Ascending aorta (tissue), 2 donors: Measurements from ENCODE around the gene ZNF277. TPM values are rescaled to one million over a fixed set of nuclear protein-coding genes. Genes with fewer than 3 reads are reported as not detected.
A peak's percentile ranks its signal among the peaks of the same experiment; 100 is the strongest.

ENCODE experiments used
- DNase-seq, 2 donors: peaks; one replicate each; pipeline ENCODE4 v3.0.0-alpha.2; 2019; ENCODE audit warnings: low spot score in 2 of 2
- H3K27ac ChIP-seq, 2 donors: fragments of 200-600 bp; sonication (generic); one replicate each; pipeline ENCODE4 v1.5.1; 2016 to 2017; ENCODE audit warnings: mild to moderate bottlenecking in 1 of 2
- H3K27me3 ChIP-seq: fragments of 200-600 bp; sonication (generic); one replicate; pipeline ENCODE4 v1.5.1; 2017
- H3K36me3 ChIP-seq, 2 donors: fragments of 200-600 bp; sonication (generic); one replicate each; pipeline ENCODE4 v1.5.1; 2016
- H3K4me1 ChIP-seq, 2 donors: fragments of 200-600 bp; sonication (generic); one replicate each; pipeline ENCODE4 v1.5.1; 2016 to 2017; ENCODE audit warnings: mild to moderate bottlenecking in 1 of 2
- H3K4me3 ChIP-seq, 2 donors: fragments of 200-600 bp; sonication (generic); one replicate each; pipeline ENCODE4 v1.5.1; 2016 to 2017; ENCODE audit warnings: mild to moderate bottlenecking in 1 of 2
- H3K9me3 ChIP-seq, 2 donors: fragments of 200-600 bp; sonication (generic); one replicate each; pipeline ENCODE4 v1.5.1; 2016
- CTCF ChIP-seq, 3 experiments: fragments of 200-600 bp in 2 of 3; fragments of 450-650 bp in 1 of 3; sonication (generic) in 2 of 3; IDR thresholded peaks; one replicate each; pipeline ENCODE4 v1.5.1; 2016 to 2019; ENCODE audit warnings: antibody characterized with exemption in 3 of 3, mild to moderate bottlenecking in 1 of 3, moderate library complexity in 1 of 3
- intact Hi-C: fragments of 100-400 bp; cut with DNase I; formaldehyde crosslinking; loops from one replicate; pipeline ENCODE4 v1.15.1; 2023
- total RNA-seq: library from RNA; depleted of rRNA; stranded (reverse); fragments of >200 nt; gene quantifications from one replicate; pipeline ENCODE4 v1.1.0, GENCODE V29; 2016

ZNF277 gene
- total RNA-seq, 1 donor from 2014 or later: 0.43 TPM

- DNase-seq: no peak
- Histone ChIP-seq H3K27ac (no peak overlapping the region), H3K4me1 (no peaks in the 10 kb centered on the region), H3K27me3 (no peaks in the 10 kb centered on the region), H3K36me3 (no peaks in the 10 kb centered on the region), H3K9me3 (no peaks in the 10 kb centered on the region), H3K4me3 (no peak overlapping the region)
- intact Hi-C loops: no loop called here
- TF ChIP-seq CTCF (IDR thresholded peaks at IDR 0.05): no peak
Observed at GRCh38 chr7:112361154-112361553, 154.7 kb downstream of the ZNF277 start.

- Histone ChIP-seq H3K4me3 (no peak overlapping the region), H3K9me3 (no peaks in the 10 kb centered on the region), H3K27me3 (no peaks in the 10 kb centered on the region), H3K27ac (peak overlapping the region; percentile 6 to 44), H3K36me3 (no peaks in the 10 kb centered on the region), H3K4me1 (no peaks in the 10 kb centered on the region)
- TF ChIP-seq CTCF (IDR thresholded peaks at IDR 0.05): no peak
- DNase-seq: no peak
- intact Hi-C loops: no loop called here
Observed at GRCh38 chr7:112362053-112362650, 155.7 kb downstream of the ZNF277 start.

DNA sequence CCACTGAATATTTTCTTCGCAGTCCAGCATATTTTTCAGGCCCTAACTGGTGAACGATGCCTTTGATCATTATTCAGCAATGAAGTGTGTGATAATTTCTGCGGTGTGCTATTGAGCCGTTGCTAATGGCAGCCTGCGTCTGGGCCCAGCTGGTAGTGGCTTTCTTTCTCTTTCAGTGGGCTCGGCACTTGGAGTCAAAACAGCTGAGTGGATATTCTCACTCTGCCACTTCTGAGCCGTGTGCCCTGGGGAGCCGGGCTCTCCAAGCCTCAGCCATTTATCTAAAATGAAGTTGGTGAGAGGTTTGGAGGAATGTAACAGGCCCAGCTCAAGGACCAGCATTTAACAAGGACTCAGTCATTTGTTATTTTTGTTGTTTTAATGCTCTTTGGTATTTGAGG is 156.2 kb downstream of the ZNF277 start:
- Histone ChIP-seq H3K4me1 (no peaks in the 10 kb centered on the region), H3K4me3 (no peak overlapping the region), H3K27ac (peak overlapping the region; percentile 6 to 44), H3K9me3 (no peaks in the 10 kb centered on the region), H3K27me3 (no peaks in the 10 kb centered on the region), H3K36me3 (no peaks in the 10 kb centered on the region)
- intact Hi-C loops: no loop called here
- no peak for TF ChIP-seq CTCF (IDR thresholded peaks at IDR 0.05)
- DNase-seq: no peak

GRCh38 chr7:112364388-112364787 is 157.9 kb downstream of the ZNF277 start:
- no peak for DNase-seq
- Histone ChIP-seq H3K4me3 (no peak overlapping the region), H3K9me3 (no peaks in the 10 kb centered on the region), H3K27ac (no peak overlapping the region), H3K4me1 (no peaks in the 10 kb centered on the region), H3K36me3 (no peaks in the 10 kb centered on the region), H3K27me3 (no peaks in the 10 kb centered on the region)
- no peak for TF ChIP-seq CTCF (IDR thresholded peaks at IDR 0.05)
- intact Hi-C loops: no loop called here

DNA sequence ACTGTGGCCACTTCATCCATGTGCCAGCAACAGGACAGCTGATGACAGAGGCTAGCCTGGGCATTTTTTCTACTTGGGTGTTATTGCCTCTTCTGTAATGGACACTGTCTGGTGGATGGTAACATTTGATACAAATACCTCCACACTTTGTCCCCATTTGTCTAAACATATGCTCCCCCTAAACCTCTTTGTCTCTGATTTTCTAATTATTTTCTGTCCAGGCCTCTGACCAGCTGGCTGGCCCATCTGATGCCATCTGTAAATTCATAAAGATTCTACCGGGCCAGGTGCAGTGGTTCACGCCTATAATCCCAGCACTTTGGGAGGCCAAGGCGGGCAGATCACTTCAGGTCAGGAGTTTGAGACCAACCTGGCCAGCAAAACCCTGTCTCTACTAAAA is 159.1 kb downstream of the ZNF277 start:
- no peaks in the 10 kb centered on the region for H3K4me1 ChIP-seq
- DNase-seq: no peak
- no peak overlapping the region for H3K4me3 ChIP-seq
- TF ChIP-seq CTCF (IDR thresholded peaks at IDR 0.05): no peak
- H3K36me3 ChIP-seq: no peaks in the 10 kb centered on the region
- H3K27me3 ChIP-seq: no peaks in the 10 kb centered on the region
- intact Hi-C loops: no loop called here
- no peak overlapping the region for H3K27ac ChIP-seq
- H3K9me3 ChIP-seq: no peaks in the 10 kb centered on the region

DNA sequence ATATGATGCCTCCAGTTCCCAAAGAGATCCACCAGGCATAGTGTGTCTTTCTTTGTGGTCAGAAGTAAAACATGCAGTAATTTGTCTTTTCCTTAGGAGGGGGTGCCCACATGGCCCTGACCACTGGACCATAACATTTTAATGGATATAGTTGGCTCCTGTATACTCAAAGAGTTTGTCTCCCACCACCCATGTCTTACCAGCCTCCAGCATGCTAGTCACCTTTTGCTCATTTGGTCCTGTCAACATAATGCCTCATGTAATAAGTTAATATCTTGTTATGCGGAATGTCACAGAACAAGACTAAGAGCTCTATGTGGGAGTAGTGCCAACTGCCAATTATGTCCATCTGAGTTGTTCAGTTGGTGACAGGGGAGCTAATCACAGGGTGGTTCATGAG is 160.4 kb downstream of the ZNF277 start:
- H3K36me3 ChIP-seq: no peaks in the 10 kb centered on the region
- DNase-seq: no peak
- no peaks in the 10 kb centered on the region for H3K4me1 ChIP-seq
- intact Hi-C loops: no loop called here
- no peaks in the 10 kb centered on the region for H3K9me3 ChIP-seq
- no peak for TF ChIP-seq CTCF (IDR thresholded peaks at IDR 0.05)
- no peak overlapping the region for H3K27ac ChIP-seq
- H3K27me3 ChIP-seq: no peaks in the 10 kb centered on the region
- no peak overlapping the region for H3K4me3 ChIP-seq
